K562 (cell line): ENCODE measurements around the gene ANKFN1. TPM values are rescaled to one million over a fixed set of nuclear protein-coding genes. Genes with fewer than 3 reads are reported as not detected.

Source experiments
- ATAC-seq: fragments of 200-7000 bp; cut with Tn5 transposase; 3 replicates; pipeline ENCODE4 v1.9.1; 2020; ENCODE audit warnings: moderate library complexity
- BruUV-seq: library from RNA; stranded (reverse); fragments of 400-500 nt; replicated peaks from 2 replicates; lab custom pipeline; 2021; lab: Mats Ljungman, UMichigan
- CTCF ChIA-PET: fragments of 300-600 bp; formaldehyde crosslinking; extraction: SDS; loops from one replicate; lab custom pipeline; 2021; ENCODE audit warnings: low intra/inter-chr PET ratio; lab: Yijun Ruan, JAX
- POLR2A ChIA-PET: fragments of 300-600, 350-650 bp; sonication (Branson Sonifier 250); formaldehyde crosslinking; extraction: SDS; loops from one replicate; lab custom pipeline; 2021; ENCODE audit warnings: antibody characterized with exemption, inconsistent platforms; lab: Yijun Ruan, JAX
- DNase-seq, 4 experiments: peaks; one replicate each; pipeline versions ENCODE4 v3.0.0 to v3.0.0-alpha.2; 2011 to 2018; ENCODE audit warnings: low spot score in 3 of 4, mixed read lengths in 3 of 4; ENCODE audit errors: extremely low read depth in 1 of 4
- FAIRE-seq: peaks from 2 replicates; lab custom pipeline; 2011; peaks lifted over from hg19 to GRCh38; lab: Jason Lieb, UNC
- H2AFZ ChIP-seq: 2 replicates; pipeline ENCODE4 v1.6.0; 2011; ENCODE audit warnings: low read depth, low read length, control low read depth, inconsistent platforms
- H3K27ac ChIP-seq: fragments of 200-600 bp; 3 replicates; pipeline ENCODE4 v1.8.0; 2011; ENCODE audit warnings: low read depth, mild to moderate bottlenecking, control low read depth, inconsistent platforms, low read length, moderate library complexity, mixed read lengths; ENCODE audit errors: extremely low read depth
- H3K27me3 ChIP-seq, 2 experiments: fragments of 300-600 bp in 1 of 2; 2 replicates in 1 of 2; 3 replicates in 1 of 2; pipeline versions ENCODE4 v1.6.0 to v1.8.0; 2011; ENCODE audit warnings: inconsistent platforms in 2 of 2, low read length in 2 of 2, mild to moderate bottlenecking in 1 of 2, mixed read lengths in 1 of 2, moderate library complexity in 1 of 2; ENCODE audit not compliant: control insufficient read depth in 2 of 2, insufficient read depth in 2 of 2
- H3K36me3 ChIP-seq: fragments of 300-600 bp; 3 replicates; pipeline ENCODE4 v1.8.0; 2011; ENCODE audit warnings: mild to moderate bottlenecking, low read length, inconsistent platforms; ENCODE audit not compliant: control insufficient read depth, insufficient read depth
- H3K4me1 ChIP-seq, 2 experiments: fragments of 200-600 bp in 1 of 2; replicated peaks in 1 of 2; 2 replicates in 1 of 2; 3 replicates in 1 of 2; pipeline versions ENCODE4 v1.5.1 to v1.8.0; 2011; ENCODE audit warnings: inconsistent platforms in 2 of 2, low read length in 2 of 2, mild to moderate bottlenecking in 1 of 2, mixed read lengths in 1 of 2, moderate library complexity in 1 of 2; ENCODE audit not compliant: control insufficient read depth in 2 of 2, insufficient read depth in 2 of 2
- H3K4me2 ChIP-seq: 2 replicates; pipeline ENCODE4 v1.6.1; 2011; ENCODE audit warnings: low read length, control low read depth, inconsistent platforms, mixed read lengths; ENCODE audit not compliant: insufficient read depth
- H3K4me3 ChIP-seq: fragments of 200-600 bp; sonication (generic), shearing (Covaris generic); 2 replicates; pipeline ENCODE4 v1.5.1; 2016; ENCODE audit warnings: control low read depth, inconsistent platforms
- H3K79me2 ChIP-seq: fragments of 200-600 bp; 3 replicates; pipeline ENCODE4 v1.8.0; 2011; ENCODE audit warnings: low read length, inconsistent platforms; ENCODE audit not compliant: control insufficient read depth, insufficient read depth
- H3K9ac ChIP-seq, 2 experiments: 2 replicates each; pipeline versions ENCODE4 v1.6.0 to v1.6.1; 2011; ENCODE audit warnings: low read depth in 2 of 2, low read length in 2 of 2, control low read depth in 1 of 2, inconsistent platforms in 1 of 2, mild to moderate bottlenecking in 1 of 2, mixed read lengths in 1 of 2; ENCODE audit not compliant: insufficient read depth in 1 of 2
- H3K9me1 ChIP-seq: one replicate; pipeline ENCODE4 v1.6.0; 2011; ENCODE audit warnings: inconsistent platforms, mild to moderate bottlenecking, low read length, moderate library complexity; ENCODE audit not compliant: control insufficient read depth, insufficient read depth
- H3K9me3 ChIP-seq: replicated peaks from 2 replicates; pipeline ENCODE4 v1.5.1; 2011; ENCODE audit warnings: low read depth, low read length, inconsistent platforms; ENCODE audit not compliant: control insufficient read depth, insufficient read depth
- H4K20me1 ChIP-seq: replicated peaks from 2 replicates; pipeline ENCODE4 v1.6.1; 2011; ENCODE audit warnings: low read length, inconsistent platforms, mixed read lengths; ENCODE audit not compliant: control insufficient read depth, insufficient read depth
- BRD9 ChIP-seq: fragments of 450-650 bp; IDR thresholded peaks from 2 replicates; pipeline ENCODE4 v1.6.1; 2018; ENCODE audit warnings: low read depth; ENCODE audit not compliant: partially characterized antibody
- CBFA2T3 ChIP-seq: fragments of 450-650 bp; IDR thresholded peaks from 2 replicates; pipeline ENCODE4 v1.6.1; 2017
- FOXA3 ChIP-seq, 2 experiments: fragments of 450-650 bp in 1 of 2; sonication (generic) in 1 of 2; formaldehyde crosslinking; IDR thresholded peaks in 1 of 2; conservative IDR thresholded peaks in 1 of 2; 2 replicates each; pipeline versions ENCODE4 v1.4.0 to v1.8.0; 2020 to 2022; ENCODE audit warnings: mild to moderate bottlenecking in 2 of 2, missing genetic modification reagents in 1 of 2
- IFI16 ChIP-seq: fragments of 250-450 bp; sonication (Bioruptor Pico); IDR thresholded peaks from 2 replicates; pipeline ENCODE4 v2.1.2; 2022; ENCODE audit warnings: mild to moderate bottlenecking, inconsistent platforms
- KAT8 ChIP-seq: fragments of 450-650 bp; IDR thresholded peaks from 2 replicates; pipeline ENCODE4 v1.6.1; 2016; ENCODE audit warnings: low read depth, mild to moderate bottlenecking
- MED1 ChIP-seq: sonication (generic); formaldehyde crosslinking; IDR thresholded peaks from 2 replicates; pipeline ENCODE4 v1.8.1; 2023; ENCODE audit warnings: missing genetic modification reagents, borderline replicate concordance
- MEIS2 ChIP-seq: fragments of 450-650 bp; IDR thresholded peaks from 2 replicates; pipeline ENCODE4 v1.6.1; 2014; ENCODE audit warnings: mild to moderate bottlenecking; ENCODE audit not compliant: partially characterized antibody
- MXI1 ChIP-seq: IDR thresholded peaks from 2 replicates; pipeline ENCODE4 v1.6.1; 2011; ENCODE audit warnings: low read depth, mild to moderate bottlenecking, improper control_type of control experiment, low read length
- POLR2G ChIP-seq: fragments of 200-400 bp; formaldehyde crosslinking; IDR thresholded peaks from 2 replicates; pipeline ENCODE4 v1.6.1; 2017; ENCODE audit warnings: low read depth, mild to moderate bottlenecking, antibody characterized with exemption, low read length, moderate library complexity
- RBM15 ChIP-seq: fragments of 200-400 bp; formaldehyde crosslinking; IDR thresholded peaks from 2 replicates; pipeline ENCODE4 v1.6.1; 2018; ENCODE audit warnings: mild to moderate bottlenecking, low read length, moderate library complexity; ENCODE audit not compliant: insufficient read depth
- SNIP1 ChIP-seq: fragments of 450-650 bp; IDR thresholded peaks from 2 replicates; pipeline ENCODE4 v1.7.1; 2017; ENCODE audit warnings: low read depth, mild to moderate bottlenecking
- SRSF7 ChIP-seq: fragments of 200-400 bp; formaldehyde crosslinking; optimal IDR thresholded peaks from 2 replicates; pipeline ENCODE3; 2017; ENCODE audit warnings: mild to moderate bottlenecking, low read depth, low read length
- TAL1 ChIP-seq: fragments of 450-650 bp; IDR thresholded peaks from 2 replicates; pipeline ENCODE4 v1.6.1; 2016; ENCODE audit warnings: mild to moderate bottlenecking
- ZNF551 ChIP-seq: fragments of 250-450 bp; sonication (Bioruptor Pico); IDR thresholded peaks from 2 replicates; pipeline ENCODE4 v1.5.0; 2021; ENCODE audit warnings: mild to moderate bottlenecking, moderate library complexity
- WGBS: fragments of 100-300 bp; shearing (Covaris generic); methylation state at CpG from one replicate; pipeline ENCODE4 v1.1.6; 2016; ENCODE audit warnings: low coverage, mixed read lengths; ENCODE audit not compliant: insufficient coverage; ENCODE audit errors: missing lambda C conversion rate; 5-methylcytosine and 5-hydroxymethylcytosine counted together
- in situ Hi-C: fragments of 300-500 bp; cut with MboI; formaldehyde crosslinking; loops from 4 replicates; pipeline ENCODE4 v1.15.0; 2018; ENCODE audit warnings: inconsistent platforms, mixed read lengths
- intact Hi-C: fragments of 100-400 bp; cut with micrococcal nuclease; formaldehyde crosslinking; loops from 2 replicates; pipeline ENCODE4 v1.14.2; 2022
- polyA plus RNA-seq, 8 experiments: library from polyadenylated mRNA; depleted of rRNA in 4 of 8; stranded (reverse) in 5 of 8; unstranded in 3 of 8; fragments of >200 nt; fragmentation: Nextera tagmentation in 2 of 8; fragmentation: Illumina TruSeq in 1 of 8; extraction: Ambion mirVana in 2 of 8; extraction: Trizol in 1 of 8; gene quantifications; 2 replicates each; pipeline versions ENCODE4 v1.2.1 to v1.2.3, GENCODE V29; 2011 to 2014; ENCODE audit warnings: inconsistent platforms in 1 of 8, missing spikeins in 1 of 8
- total RNA-seq, 7 experiments: library from RNA; depleted of rRNA in 6 of 7; stranded (reverse); fragments of >200 nt in 6 of 7; fragmentation: Illumina TruSeq in 2 of 7; extraction: Trizol in 2 of 7; gene quantifications; 2 replicates each; pipeline versions ENCODE4 v1.2.1 to v1.2.3, GENCODE V29; 2011 to 2021; ENCODE audit warnings: low replicate concordance in 1 of 7

ANKFN1 gene
- total and polyA plus RNA-seq, 9 of the 15 experiments (the other 6 are each of a cell fraction or from before 2014, with no cell fraction given): 0.04 to 0.39 (median 0.15) TPM; not detected in 1

DNA sequence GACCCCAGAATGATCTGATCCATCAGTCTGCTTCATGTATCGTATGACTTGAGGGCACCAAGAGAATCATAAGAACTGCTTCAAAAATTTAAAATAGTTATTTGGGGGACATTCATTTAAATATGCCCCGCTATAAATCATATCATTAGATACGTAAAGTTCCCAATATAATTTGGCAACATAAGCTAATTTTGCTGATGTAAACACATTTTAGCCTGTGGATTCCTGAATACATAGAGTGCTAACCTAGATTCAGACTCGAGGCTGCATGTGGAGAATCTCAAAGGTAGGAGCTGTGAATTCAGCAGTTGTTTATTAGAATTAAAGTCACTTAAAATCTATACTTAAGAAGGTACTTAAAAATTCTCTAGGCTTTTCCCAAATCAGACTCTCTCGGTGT lies 24.9 kb downstream of the ANKFN1 start (continued):
- TF ChIP-seq POLR2G: no peak

DNA sequence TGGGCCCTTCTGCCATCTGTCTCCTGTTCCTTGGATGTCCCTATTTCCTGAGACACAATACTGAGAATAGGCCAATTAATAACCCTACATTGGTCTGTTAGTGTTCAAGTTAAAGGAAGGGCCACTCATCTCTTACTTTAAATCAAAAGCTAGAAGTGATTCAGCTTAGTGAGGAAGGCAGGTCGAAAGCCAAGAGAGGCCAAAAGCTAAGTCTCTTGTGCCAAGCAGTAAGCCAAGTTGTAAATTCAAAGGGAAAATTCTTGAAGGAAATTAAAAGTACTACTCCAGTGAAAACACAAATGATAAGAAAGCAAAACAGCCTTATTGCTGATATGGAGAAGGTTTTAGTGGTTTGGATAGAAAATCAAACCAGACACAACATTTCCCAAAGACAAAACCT lies 28.8 kb downstream of the ANKFN1 start:
- no peak overlapping the region for H3K9ac ChIP-seq
- H3K27ac ChIP-seq: no peak overlapping the region
- H3K4me3 ChIP-seq: no peak overlapping the region
- no peaks in the 10 kb centered on the region for H3K9me1 ChIP-seq
- H3K4me1 ChIP-seq: no peaks in the 10 kb centered on the region
- no peaks in the 10 kb centered on the region for H3K79me2 ChIP-seq
- POLR2A ChIA-PET: no interaction called here
- DNase-seq (no peak), ATAC-seq (no peak), FAIRE-seq (no peak)
- H3K9me3 ChIP-seq: no peaks in the 10 kb centered on the region
- H3K27me3 ChIP-seq: no peaks in the 10 kb centered on the region
- in situ Hi-C loops (no loop called here), intact Hi-C loops (no loop called here)
- CTCF ChIA-PET: no interaction called here
- 0% methylated on average over 1 of the region's 1 CpG for WGBS
- BruUV-seq: no TSS peak
- no peaks in the 10 kb centered on the region for H3K36me3 ChIP-seq
- no peak for TF ChIP-seq BRD9
- no peak for TF ChIP-seq FOXA3 (CRISPR knock-in tag; conservative IDR thresholded peaks at IDR 0.05 in 1 of 2, IDR thresholded peaks at IDR 0.05 in 1 of 2)
- TF ChIP-seq ZNF551 (CRISPR knock-in tag): no peak
- no peak for TF ChIP-seq MED1 (CRISPR knock-in tag)
- TF ChIP-seq RBM15: no peak
- no peak for TF ChIP-seq MXI1
- no peak for TF ChIP-seq MEIS2
- no peak for TF ChIP-seq TAL1
- TF ChIP-seq SRSF7: no peak
- TF ChIP-seq IFI16 (CRISPR knock-in tag): no peak
- TF ChIP-seq SNIP1: no peak
- no peak for TF ChIP-seq KAT8
- TF ChIP-seq CBFA2T3: no peak
- H3K4me2 ChIP-seq: no peak overlapping the region
- no peaks in the 10 kb centered on the region for H4K20me1 ChIP-seq
- no peak overlapping the region for H2AFZ ChIP-seq
